Measurements from ENCODE around the gene SPATA45.
"Not testable (repeated sequence)": the region's sequence is repeated elsewhere in the genome, so short reads cannot be mapped to it uniquely, and the experiment has no call there.

The SPATA45 gene

GRCh38 chr1:212847549-212847948, at the start of gene SPATA45:
Gene SPATA45, minus strand, starts transcription at chr1:212847649. Its CDS starts 11,500 bp downstream, at chr1:212836149.
- no peak for DNase-seq

DNA sequence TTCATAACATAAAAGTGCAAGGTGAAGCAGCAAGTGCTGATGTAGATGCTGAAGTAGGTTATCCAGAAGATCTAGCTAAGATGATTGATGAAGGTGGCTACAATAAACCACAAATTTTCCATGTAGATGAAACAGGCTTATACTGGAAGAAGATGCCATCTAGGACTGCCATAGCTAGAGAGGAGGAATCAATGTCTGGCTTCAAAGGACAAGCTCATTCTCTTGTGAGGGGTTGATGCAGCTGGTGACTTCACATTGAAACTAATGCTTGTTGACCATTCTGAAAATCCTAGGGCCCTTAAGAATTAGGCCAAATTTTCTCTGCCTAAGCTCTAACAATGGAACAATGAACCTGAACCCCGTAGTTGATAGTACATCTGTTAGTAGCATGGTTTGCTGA, 44.7 kb upstream of the SPATA45 start:
- DNase-seq = no peak

DNA sequence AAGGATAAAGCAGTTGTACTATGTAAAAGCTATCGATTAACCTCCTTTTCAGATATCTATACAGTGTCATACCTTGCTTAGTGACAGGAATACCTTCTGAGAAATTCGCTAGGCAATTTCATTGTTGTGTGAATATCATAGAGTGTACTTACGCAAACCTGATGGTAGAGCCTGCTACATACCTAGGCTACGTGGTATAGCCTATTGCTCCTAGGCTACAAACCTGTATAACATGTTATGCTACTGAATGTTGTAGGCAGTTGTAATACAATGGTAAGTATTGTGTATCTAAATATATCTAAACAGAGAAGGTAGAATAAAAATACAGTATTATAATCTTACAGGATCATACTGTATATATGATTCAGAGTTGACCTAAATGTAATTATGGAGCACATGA, 37.1 kb upstream of the SPATA45 start:
- no peak for DNase-seq

DNA sequence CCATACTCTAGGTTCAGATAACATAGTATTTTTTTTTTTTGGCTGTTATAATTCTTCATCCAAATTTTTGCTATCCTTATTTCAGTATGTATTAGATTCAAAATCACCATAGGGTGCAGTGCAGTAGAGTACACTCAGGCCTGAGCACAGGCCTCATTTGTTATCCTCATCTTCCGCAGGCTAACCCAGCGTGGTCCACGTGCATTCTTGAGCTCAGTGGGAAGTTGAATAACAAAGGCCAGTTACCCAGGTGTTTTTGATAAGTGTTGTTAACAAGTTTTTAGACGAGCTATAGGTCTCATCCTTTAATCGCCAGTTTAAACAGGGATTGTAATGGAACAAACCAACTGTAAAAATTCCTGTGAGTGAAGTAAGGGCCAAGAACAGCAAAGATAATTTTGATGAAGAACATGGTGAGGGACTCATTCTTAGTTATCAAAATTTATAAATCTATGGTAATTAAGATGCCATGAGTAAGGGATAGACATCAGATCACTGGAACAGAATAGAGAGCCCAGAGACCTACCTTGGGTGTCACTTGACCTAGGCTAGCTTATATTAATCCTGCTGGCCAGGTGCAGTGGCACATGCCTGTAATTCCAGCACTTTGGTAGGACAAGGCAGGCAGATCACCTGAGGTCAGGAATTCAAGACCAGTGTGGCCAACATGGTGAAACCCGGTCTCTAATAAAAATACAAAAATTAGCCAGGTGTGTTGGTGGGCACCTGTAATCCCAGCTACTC, 32.7 kb upstream of the SPATA45 start:
- no peak for DNase-seq

DNA sequence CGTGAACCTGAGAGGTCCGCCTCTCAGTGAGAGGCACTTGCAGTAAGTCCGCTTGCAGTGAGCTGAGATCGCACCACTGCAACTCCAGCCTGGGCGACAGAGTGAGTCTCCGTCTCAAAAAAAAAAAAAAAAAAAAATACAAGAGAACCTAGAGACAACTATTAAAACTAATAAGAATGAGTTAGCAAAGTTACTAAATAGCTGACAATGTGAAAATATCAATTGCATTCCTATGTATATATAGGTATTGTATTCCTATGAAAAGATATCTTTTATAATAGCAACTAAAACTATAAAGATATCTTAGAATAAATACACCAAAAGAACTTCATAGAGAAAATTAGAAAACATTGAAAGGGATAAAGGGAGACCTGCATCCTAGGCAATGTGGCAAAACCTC, 31.0 kb upstream of the SPATA45 start:
- no peak for DNase-seq

DNA sequence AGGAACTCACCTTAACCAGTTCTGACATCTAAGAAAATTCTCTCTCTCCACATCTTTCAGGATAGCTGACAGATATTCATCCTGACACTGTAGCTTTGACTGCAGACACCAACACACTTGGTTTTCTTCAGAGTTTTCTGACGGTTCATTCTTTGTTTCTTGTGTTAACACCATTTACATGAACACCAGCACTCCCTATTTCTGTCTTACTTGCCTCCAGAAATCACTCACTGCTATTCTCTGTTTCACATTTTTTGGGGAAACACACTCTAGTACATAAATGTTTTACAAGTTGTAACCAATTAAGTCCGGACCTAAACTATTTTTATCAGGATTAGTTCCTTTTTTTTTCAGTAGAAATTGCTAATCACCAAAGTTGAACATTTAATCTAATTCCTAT, 26.1 kb upstream of the SPATA45 start:
- DNase-seq = no peak

DNA sequence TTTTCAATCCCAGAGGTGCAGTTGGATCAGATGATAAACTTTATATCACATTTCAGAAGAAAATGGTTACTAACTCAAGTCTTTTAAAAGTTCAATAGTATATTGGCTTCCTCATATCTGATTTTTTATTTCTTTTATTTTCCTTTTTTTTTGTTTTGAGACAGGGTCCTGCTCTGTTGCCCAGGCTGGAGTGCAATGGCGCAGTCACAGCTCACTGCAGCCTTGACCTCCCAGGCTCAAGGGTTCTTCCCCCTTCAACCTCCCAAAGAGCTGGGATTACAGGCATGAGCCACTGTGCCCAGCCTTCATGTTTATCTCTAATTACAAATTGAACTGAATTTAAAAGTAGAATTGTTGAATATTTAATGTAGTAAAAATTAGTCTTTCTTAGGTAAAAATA, 24.5 kb upstream of the SPATA45 start:
- no peak for DNase-seq

GRCh38 chr1:212867192-212867591, 19.7 kb upstream of the SPATA45 start:
- no peak for DNase-seq

- no peak for DNase-seq
Observed at GRCh38 chr1:212864201-212864600, 16.8 kb upstream of the SPATA45 start.

- DNase-seq = not testable (repeated sequence)
Observed at GRCh38 chr1:212863345-212863744, 15.9 kb upstream of the SPATA45 start.

DNA sequence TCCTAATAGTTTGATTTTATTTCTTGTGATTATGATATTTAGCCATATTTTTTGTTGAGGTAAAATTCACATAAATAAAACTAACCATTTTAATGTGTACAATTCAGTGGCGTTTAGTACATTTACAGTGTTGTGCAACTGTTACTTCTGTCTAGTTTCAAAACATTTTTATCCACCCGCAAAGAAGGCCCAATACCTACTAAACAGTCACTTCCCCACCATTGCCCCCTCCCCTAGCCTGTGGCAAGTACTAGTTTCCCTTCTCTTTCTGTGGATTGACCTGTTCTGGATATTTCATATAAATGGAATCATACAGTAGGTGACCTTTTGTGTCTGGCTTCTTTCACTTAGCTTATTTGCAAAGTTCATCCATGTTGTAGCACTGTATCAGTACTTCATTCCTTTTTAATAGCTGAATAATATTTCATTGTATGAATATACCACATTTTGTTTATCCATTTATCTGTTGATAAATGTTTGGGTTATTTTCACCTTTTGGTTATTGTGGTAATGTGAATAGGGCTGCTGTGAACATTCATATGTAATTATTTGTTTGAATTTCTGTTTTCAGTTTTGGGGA, 14.8 kb upstream of the SPATA45 start:
- DNase-seq = no peak

DNA sequence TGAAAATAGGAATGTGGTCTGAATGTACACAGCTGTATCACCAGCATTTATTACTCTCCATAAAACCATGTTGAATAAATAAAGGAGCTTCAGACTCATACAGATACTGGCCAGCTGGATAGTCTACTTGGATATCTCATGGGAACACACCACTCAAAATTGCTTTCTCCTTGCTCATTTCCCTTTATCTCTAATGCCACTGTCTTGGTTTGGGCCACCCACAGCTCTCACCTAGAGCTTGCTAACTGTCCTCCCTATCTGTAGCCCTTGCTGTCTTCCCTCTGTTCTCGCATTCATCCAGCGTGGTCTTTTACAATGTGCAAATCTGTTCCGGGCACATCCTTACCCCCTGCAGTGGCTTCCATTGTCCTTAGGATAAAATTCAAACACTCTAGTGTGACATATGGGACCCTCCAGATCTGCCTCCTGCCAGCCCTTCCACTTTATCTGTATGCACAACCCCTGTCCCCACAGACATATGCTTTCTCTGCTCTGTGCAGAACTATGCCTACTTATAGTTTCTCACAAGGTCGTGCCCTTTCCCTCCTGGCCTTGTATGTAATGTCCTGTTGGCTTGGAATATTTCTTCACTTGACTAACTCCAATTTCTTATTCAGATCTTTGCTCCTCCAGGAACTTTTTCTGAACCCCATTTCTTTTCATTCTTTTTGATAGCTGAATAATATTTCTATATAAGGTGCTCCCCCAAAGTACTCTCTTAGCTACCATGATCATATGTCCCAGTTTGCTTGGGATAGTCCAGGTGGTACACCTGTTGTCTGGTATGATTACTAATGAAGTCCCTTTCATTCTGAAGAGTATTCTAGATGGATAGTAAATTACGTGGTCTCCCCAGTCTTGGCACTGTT, 13.5 kb upstream of the SPATA45 start:
- no peak for DNase-seq

DNA sequence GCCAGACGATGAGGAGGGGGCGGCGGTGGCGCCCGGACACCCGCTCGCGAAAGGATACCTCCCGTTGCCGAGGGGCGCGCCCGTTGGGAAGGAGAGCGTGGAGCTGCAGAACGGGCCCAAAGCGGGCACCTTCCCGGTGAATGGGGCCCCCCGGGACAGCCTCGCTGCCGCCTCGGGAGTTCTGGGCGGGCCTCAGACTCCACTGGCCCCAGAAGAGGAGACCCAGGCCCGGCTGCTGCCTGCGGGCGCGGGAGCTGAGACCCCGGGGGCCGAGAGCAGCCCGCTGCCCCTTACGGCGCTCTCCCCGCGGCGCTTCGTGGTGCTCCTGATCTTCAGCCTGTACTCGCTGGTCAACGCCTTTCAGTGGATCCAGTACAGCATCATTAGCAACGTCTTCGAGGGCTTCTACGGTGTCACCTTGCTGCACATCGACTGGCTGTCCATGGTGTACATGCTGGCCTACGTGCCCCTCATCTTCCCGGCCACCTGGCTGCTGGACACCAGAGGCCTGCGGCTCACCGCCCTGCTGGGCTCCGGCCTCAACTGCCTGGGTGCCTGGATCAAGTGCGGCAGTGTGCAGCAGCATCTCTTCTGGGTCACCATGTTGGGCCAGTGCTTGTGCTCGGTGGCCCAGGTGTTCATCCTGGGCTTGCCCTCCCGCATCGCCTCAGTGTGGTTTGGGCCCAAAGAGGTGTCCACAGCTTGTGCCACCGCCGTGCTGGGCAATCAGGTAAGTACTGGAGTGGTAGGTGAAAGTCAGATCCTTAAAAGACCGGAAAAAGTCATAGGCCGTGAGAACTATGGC, 11.2 kb upstream of the SPATA45 start:
- DNase-seq = no peak

DNA sequence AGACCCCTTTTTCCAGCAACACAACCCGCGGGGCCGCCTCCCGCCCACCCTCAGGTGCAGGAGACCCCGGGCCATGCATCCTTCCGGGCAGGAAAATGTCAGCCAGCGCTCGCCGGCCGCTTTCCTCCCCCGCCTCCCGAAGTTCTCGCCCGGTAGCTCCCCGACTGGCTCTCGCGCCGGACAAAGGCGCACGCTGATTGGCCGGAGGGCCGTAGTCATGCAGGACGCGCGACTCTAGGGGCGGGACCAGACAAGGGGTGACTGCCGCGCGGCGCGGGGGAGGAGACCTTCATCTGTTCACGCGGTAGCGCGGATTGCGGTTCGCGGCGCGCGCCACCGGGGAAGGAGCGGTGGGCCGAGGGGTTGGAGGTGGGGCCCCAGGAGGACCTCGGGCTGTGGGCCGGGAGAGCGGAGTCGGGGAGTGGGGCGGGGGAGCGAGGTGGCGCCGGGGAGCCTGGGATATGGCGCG, 10.6 kb upstream of the SPATA45 start, which contains the start of gene FLVCR1:
Gene FLVCR1, plus strand, starts transcription at position 284 of the 469 bp plus-strand sequence. Its CDS starts 178 bp downstream, at position 462.
- DNase-seq = peak; percentile 93

GRCh38 chr1:212856755-212857154, 9.3 kb upstream of the SPATA45 start:
- no peak for DNase-seq

GRCh38 chr1:212853658-212854057, 6.2 kb upstream of the SPATA45 start:
- DNase-seq = no peak

- no peak for DNase-seq
Observed at GRCh38 chr1:212852105-212852688, 4.7 kb upstream of the SPATA45 start.

GRCh38 chr1:212844521-212844920, 2.9 kb downstream of the SPATA45 start:
- not testable (repeated sequence) for DNase-seq

DNA sequence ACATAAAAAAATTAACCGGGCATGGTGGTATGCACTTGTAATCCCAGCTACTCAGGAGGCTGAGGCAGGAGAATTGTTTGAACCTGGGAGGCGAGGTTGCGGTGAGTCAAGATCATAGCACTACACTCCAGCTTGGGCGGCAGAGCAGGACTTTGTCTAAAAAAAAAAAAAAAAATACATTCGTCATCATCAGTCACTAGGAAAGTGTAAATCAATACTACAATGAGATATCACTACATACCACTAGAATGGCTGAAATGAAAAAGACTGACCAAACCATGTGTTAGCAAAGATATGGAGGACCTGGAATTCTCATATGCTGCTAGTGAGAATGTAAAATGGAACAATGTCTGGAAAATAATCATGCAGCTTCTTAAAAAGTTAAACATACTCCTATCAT, 9.3 kb downstream of the SPATA45 start:
- no peak for DNase-seq

DNA sequence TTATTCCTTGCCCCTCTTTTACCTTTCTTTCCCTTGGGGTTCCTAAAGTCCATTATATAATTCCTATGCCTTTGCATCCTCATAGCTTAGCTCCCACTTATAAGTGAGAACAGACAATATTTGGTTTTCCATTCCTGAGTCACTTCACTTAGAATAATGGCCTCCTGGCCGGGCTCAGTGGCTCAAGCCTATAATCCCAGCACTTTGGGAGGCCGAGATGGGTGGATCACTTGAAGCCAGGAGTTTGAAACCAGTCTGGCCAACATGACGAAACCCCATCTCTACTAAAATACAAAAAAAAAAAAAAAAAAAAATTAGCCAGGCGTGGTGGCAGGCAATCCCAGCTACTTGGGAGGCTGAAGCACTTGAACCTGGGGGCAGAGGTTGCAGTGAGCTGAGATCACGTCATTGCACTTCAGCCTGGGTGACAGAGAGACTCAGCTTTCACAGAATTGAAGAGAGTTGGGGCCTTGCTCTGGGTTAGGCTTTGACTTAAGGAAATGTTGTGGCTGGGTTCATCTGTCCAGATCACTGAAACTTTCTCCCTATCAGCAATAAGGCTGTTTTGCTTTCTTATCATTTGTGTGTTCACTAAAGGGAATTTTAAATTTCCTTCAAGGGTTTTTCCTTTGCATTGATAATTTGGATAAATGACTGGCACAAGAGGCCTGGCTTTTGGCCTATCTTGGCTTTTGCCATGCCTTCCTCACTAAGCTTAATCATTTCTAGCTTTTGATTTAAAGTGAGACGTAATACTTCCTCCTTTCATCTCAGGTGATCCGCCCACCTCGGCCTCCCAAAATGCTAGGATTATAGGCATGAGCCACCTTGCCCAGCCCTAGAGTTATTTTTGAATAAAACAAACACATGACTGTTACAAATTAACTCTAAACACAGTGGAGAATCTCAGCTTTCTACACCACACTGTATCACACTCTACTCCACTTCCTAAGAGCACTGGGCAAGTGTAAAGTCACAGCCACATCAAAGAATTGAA, 13.9 kb downstream of the SPATA45 start:
- DNase-seq = not testable (repeated sequence)

GRCh38 chr1:212828395-212828794, 19.1 kb downstream of the SPATA45 start:
- no peak for DNase-seq

Data from CD4-positive, alpha-beta T cell treated with Interferon gamma for 1 hour (primary cell).